Measurements from ENCODE around the gene ARFGAP3. TPM values are rescaled to one million over a fixed set of nuclear protein-coding genes. Genes with fewer than 3 reads are reported as not detected.
A peak's percentile ranks its signal among the peaks of the same experiment; 100 is the strongest.
"Not testable (repeated sequence)": the region's sequence is repeated elsewhere in the genome, so short reads cannot be mapped to it uniquely, and the experiment has no call there.

ARFGAP3 gene
- total RNA-seq, 1 experiment from 2014 or later = 71.3 TPM

GRCh38 chr22:42760806-42761565 is 96.1 kb downstream of the ARFGAP3 start:
- H3K27ac ChIP-seq = no peak overlapping the region

GRCh38 chr22:42758931-42759629 is 98.0 kb downstream of the ARFGAP3 start:
- Histone ChIP-seq H3K9me3 (replicated peaks) (no peaks in the 10 kb centered on the region), H3K27ac (no peak overlapping the region), H3K4me1 (replicated peaks) (peaks cover 37% of the 10 kb centered on the region), H3K27me3 (replicated peaks) (no peaks in the 10 kb centered on the region), H3K36me3 (no peaks in the 10 kb centered on the region), H3K4me3 (no peak overlapping the region)
- DNase-seq (ENCODE audit: low read depth in 1 of 2, low spot score in 2 of 2) = peak in 1 of 2 experiments; percentile 37

More at GRCh38 chr22:42760806-42761565, 96.1 kb downstream of the ARFGAP3 start:
- Histone ChIP-seq H3K36me3 (0 out of 2 replicates have a peak, but pooled peaks cover 2% of the 10 kb centered on the region), H3K27me3 (replicated peaks) (no peaks in the 10 kb centered on the region), H3K4me1 (replicated peaks) (peaks cover 36% of the 10 kb centered on the region), H3K9me3 (replicated peaks) (no peaks in the 10 kb centered on the region), H3K4me3 (no peak overlapping the region)
- no peak for DNase-seq (ENCODE audit: low read depth in 1 of 2, low spot score in 2 of 2)

GRCh38 chr22:42755553-42755952 is 101.5 kb downstream of the ARFGAP3 start:
- peak in 1 of 2 experiments; percentile 75 for DNase-seq (ENCODE audit: low read depth in 1 of 2, low spot score in 2 of 2)
- H3K36me3 ChIP-seq; H3K4me3 ChIP-seq; H3K9me3 ChIP-seq (replicated peaks); H3K27me3 ChIP-seq (replicated peaks); H3K27ac ChIP-seq: not testable (repeated sequence)
- H3K4me1 ChIP-seq (replicated peaks) = peaks cover 63% of the 10 kb centered on the region

GRCh38 chr22:42755121-42755520 is 102.0 kb downstream of the ARFGAP3 start:
- not testable (repeated sequence) for H3K9me3 ChIP-seq (replicated peaks); H3K27ac ChIP-seq; DNase-seq (ENCODE audit: low read depth in 1 of 2, low spot score in 2 of 2); H3K36me3 ChIP-seq; H3K27me3 ChIP-seq (replicated peaks); H3K4me3 ChIP-seq
- H3K4me1 ChIP-seq (replicated peaks) = peaks cover 63% of the 10 kb centered on the region

- Histone ChIP-seq H3K9me3 (replicated peaks) (no peaks in the 10 kb centered on the region; the same call in 1 of the 2 replicates), H3K4me3 (no peak overlapping the region), H3K36me3 (no peaks in the 10 kb centered on the region), H3K27me3 (replicated peaks) (no peaks in the 10 kb centered on the region), H3K4me1 (replicated peaks) (peaks cover 61% of the 10 kb centered on the region), H3K27ac (no peak overlapping the region)
- no peak for DNase-seq (ENCODE audit: low read depth in 1 of 2, low spot score in 2 of 2)
Measured at GRCh38 chr22:42754658-42755057, 102.4 kb downstream of the ARFGAP3 start.

GRCh38 chr22:42752912-42753311 is 104.2 kb downstream of the ARFGAP3 start:
- Histone ChIP-seq H3K27me3 (replicated peaks) (no peaks in the 10 kb centered on the region), H3K9me3 (replicated peaks) (no peaks in the 10 kb centered on the region; the same call in 1 of the 2 replicates), H3K4me3 (no peak overlapping the region), H3K4me1 (replicated peaks) (peaks cover 67% of the 10 kb centered on the region), H3K27ac (no peak overlapping the region), H3K36me3 (no peaks in the 10 kb centered on the region)
- DNase-seq (ENCODE audit: low read depth in 1 of 2, low spot score in 2 of 2) = no peak

GRCh38 chr22:42752230-42752746 is 104.8 kb downstream of the ARFGAP3 start:
- H3K27ac ChIP-seq = no peak overlapping the region

GRCh38 chr22:42750421-42750820 is 106.7 kb downstream of the ARFGAP3 start:
- H3K4me3 ChIP-seq; H3K36me3 ChIP-seq; H3K27me3 ChIP-seq (replicated peaks); DNase-seq (ENCODE audit: low read depth in 1 of 2, low spot score in 2 of 2); H3K27ac ChIP-seq; H3K9me3 ChIP-seq (replicated peaks): not testable (repeated sequence)
- H3K4me1 ChIP-seq (replicated peaks) = peaks cover 78% of the 10 kb centered on the region

More at GRCh38 chr22:42752230-42752746, 104.8 kb downstream of the ARFGAP3 start:
- no peak for DNase-seq (ENCODE audit: low read depth in 1 of 2, low spot score in 2 of 2)
- Histone ChIP-seq H3K36me3 (no peaks in the 10 kb centered on the region), H3K4me1 (replicated peaks) (peaks cover 73% of the 10 kb centered on the region), H3K9me3 (replicated peaks) (no peaks in the 10 kb centered on the region; the same call in 1 of the 2 replicates), H3K27me3 (replicated peaks) (no peaks in the 10 kb centered on the region), H3K4me3 (no peak overlapping the region)

GRCh38 chr22:42747701-42748513 is 109.2 kb downstream of the ARFGAP3 start:
- no peak overlapping the region for H3K4me3 ChIP-seq
- H3K4me1 ChIP-seq (replicated peaks) = peaks cover 84% of the 10 kb centered on the region
- H3K27me3 ChIP-seq (replicated peaks) = no peaks in the 10 kb centered on the region
- no peaks in the 10 kb centered on the region; the same call in 1 of the 2 replicates for H3K9me3 ChIP-seq (replicated peaks)
- peak overlapping the region; percentile 92 for H3K27ac ChIP-seq
- no peaks in the 10 kb centered on the region; the same call in 1 of the 2 replicates for H3K36me3 ChIP-seq
- peak; percentile 74 to 92 for DNase-seq (ENCODE audit: low read depth in 1 of 2, low spot score in 2 of 2)

Other genes starting within 250 kb of the ARFGAP3 start
- gene POLDIP3, start 242.4 kb downstream of the ARFGAP3 start, total RNA-seq (2014; rRNA removed; shearing (Covaris generic)) = 33.3 and 34.6 TPM in 2 replicates
- gene ATP5MGL, start 216.7 kb downstream of the ARFGAP3 start, total RNA-seq (2014; rRNA removed; shearing (Covaris generic)) = not detected in 2 replicates
- 91.3 and 149 TPM in 2 replicates for gene CYB5R3, start 207.9 kb downstream of the ARFGAP3 start, total RNA-seq (2014; rRNA removed; shearing (Covaris generic))
- gene A4GALT, start 136.4 kb downstream of the ARFGAP3 start, total RNA-seq (2014; rRNA removed; shearing (Covaris generic)) = 11.2 and 12.3 TPM in 2 replicates
- gene PACSIN2, start 157.9 kb upstream of the ARFGAP3 start, total RNA-seq (2014; rRNA removed; shearing (Covaris generic)) = 98.3 and 100 TPM in 2 replicates
- 15.8 and 25.8 TPM in 2 replicates for gene TTLL1, start 232.1 kb upstream of the ARFGAP3 start, total RNA-seq (2014; rRNA removed; shearing (Covaris generic))